MM.1S (cell line): Measurements from ENCODE around the gene GRP.

Source experiments
- DNase-seq: peaks from one replicate; pipeline ENCODE4 v3.0.0-alpha.2; 2015
- H2AFZ ChIP-seq: fragments of 300-600 bp; sonication (generic); 2 replicates; pipeline ENCODE4 v1.6.0; 2016; ENCODE audit warnings: antibody characterized with exemption, low read length
- H3F3A ChIP-seq: fragments of 300-600 bp; sonication (generic); 2 replicates; pipeline ENCODE4 v1.6.1; 2016; ENCODE audit warnings: mild to moderate bottlenecking, antibody characterized with exemption, low read length, moderate library complexity, mixed read lengths; ENCODE audit not compliant: insufficient read depth
- H3K27ac ChIP-seq: fragments of 300-600 bp; sonication (generic); 2 replicates; pipeline ENCODE4 v1.5.1; 2016; ENCODE audit warnings: mild to moderate bottlenecking, low read length
- H3K27me3 ChIP-seq: fragments of 300-600 bp; sonication (generic); replicated peaks from 2 replicates; pipeline ENCODE4 v1.6.0; 2016; ENCODE audit warnings: low read length; ENCODE audit not compliant: insufficient read depth
- H3K36me3 ChIP-seq: fragments of 300-600 bp; sonication (generic); replicated peaks from 2 replicates; pipeline ENCODE4 v1.6.1; 2016; ENCODE audit warnings: mild to moderate bottlenecking, low read length, mixed read lengths; ENCODE audit not compliant: insufficient read depth
- H3K4me1 ChIP-seq: fragments of 300-600 bp; sonication (generic); 2 replicates; pipeline ENCODE4 v1.6.1; 2016; ENCODE audit warnings: low read length, mixed read lengths
- H3K4me2 ChIP-seq: fragments of 300-600 bp; sonication (generic); 2 replicates; pipeline ENCODE4 v1.6.0; 2016; ENCODE audit warnings: low read depth, low read length
- H3K4me3 ChIP-seq: fragments of 300-600 bp; sonication (generic); 2 replicates; pipeline ENCODE4 v1.5.1; 2016; ENCODE audit warnings: low read length, mixed read lengths
- H3K79me2 ChIP-seq: fragments of 300-600 bp; sonication (generic); 2 replicates; pipeline ENCODE4 v1.6.1; 2016; ENCODE audit warnings: mixed run types, low read length, mixed read lengths
- H3K9ac ChIP-seq: fragments of 300-600 bp; sonication (generic); 2 replicates; pipeline ENCODE4 v1.6.1; 2016; ENCODE audit warnings: low read length, mixed read lengths
- H3K9me2 ChIP-seq: fragments of 300-600 bp; sonication (generic); replicated peaks from 2 replicates; pipeline ENCODE4 v1.6.1; 2016; ENCODE audit warnings: mild to moderate bottlenecking, low read length, mixed read lengths; ENCODE audit not compliant: insufficient read depth
- H3K9me3 ChIP-seq: fragments of 300-600 bp; sonication (generic); replicated peaks from 2 replicates; pipeline ENCODE4 v1.6.1; 2016; ENCODE audit warnings: mild to moderate bottlenecking, low read length, mixed read lengths; ENCODE audit not compliant: insufficient read depth
- H4K20me1 ChIP-seq: fragments of 300-600 bp; sonication (generic); 2 replicates; pipeline ENCODE4 v1.6.1; 2016; ENCODE audit warnings: mild to moderate bottlenecking, low read length, moderate library complexity, mixed read lengths; ENCODE audit not compliant: insufficient read depth
- CTCF ChIP-seq: fragments of 300-600 bp; sonication (generic); IDR thresholded peaks from 2 replicates; pipeline ENCODE4 v1.5.1; 2016; ENCODE audit warnings: antibody characterized with exemption, low read length, mixed read lengths
- EZH2 ChIP-seq: fragments of 300-600 bp; sonication (generic); optimal IDR thresholded peaks from 2 replicates; pipeline ENCODE3; 2017; ENCODE audit warnings: low read depth, mild to moderate bottlenecking, antibody characterized with exemption, low read length, mixed read lengths
- EZH2phosphoT487 ChIP-seq: fragments of 300-600 bp; sonication (generic); IDR thresholded peaks from 2 replicates; pipeline ENCODE4 v1.6.1; 2018; ENCODE audit warnings: antibody characterized with exemption, low read length

Gene GRP

GRCh38 chr18:59200787-59201186 lies 19.2 kb upstream of the GRP start:
- H4K20me1 ChIP-seq = no peaks in the 10 kb centered on the region
- no peaks in the 10 kb centered on the region for H3K4me1 ChIP-seq
- no peak for TF ChIP-seq EZH2phosphoT487
- TF ChIP-seq EZH2 = no peak
- TF ChIP-seq CTCF = no peak
- DNase-seq = no peak
- H3K9me3 ChIP-seq = no peaks in the 10 kb centered on the region
- H3K36me3 ChIP-seq = no peaks in the 10 kb centered on the region
- no peaks in the 10 kb centered on the region for H3F3A ChIP-seq
- H3K9ac ChIP-seq = no peak overlapping the region
- no peak overlapping the region for H2AFZ ChIP-seq
- H3K4me2 ChIP-seq = no peak overlapping the region
- H3K4me3 ChIP-seq = no peak overlapping the region
- no peaks in the 10 kb centered on the region for H3K9me2 ChIP-seq
- no peaks in the 10 kb centered on the region for H3K79me2 ChIP-seq
- H3K27ac ChIP-seq = no peak overlapping the region
- H3K27me3 ChIP-seq = no peaks in the 10 kb centered on the region

GRCh38 chr18:59202258-59202820 lies 17.6 kb upstream of the GRP start:
- Histone ChIP-seq H3K27ac (no peak overlapping the region), H3K4me3 (no peak overlapping the region), H3F3A (no peaks in the 10 kb centered on the region), H3K9me3 (no peaks in the 10 kb centered on the region), H2AFZ (no peak overlapping the region), H4K20me1 (no peaks in the 10 kb centered on the region), H3K79me2 (no peaks in the 10 kb centered on the region), H3K4me2 (no peak overlapping the region), H3K9me2 (no peaks in the 10 kb centered on the region), H3K9ac (no peak overlapping the region), H3K4me1 (no peaks in the 10 kb centered on the region), H3K27me3 (no peaks in the 10 kb centered on the region), H3K36me3 (no peaks in the 10 kb centered on the region)
- TF ChIP-seq EZH2 = no peak
- no peak for TF ChIP-seq CTCF
- no peak for TF ChIP-seq EZH2phosphoT487
- DNase-seq = no peak

- H2AFZ ChIP-seq = no peak overlapping the region
- H3K27ac ChIP-seq = no peak overlapping the region
- H3K9ac ChIP-seq = no peak overlapping the region
- H3K4me2 ChIP-seq = no peak overlapping the region
- H3K9me3 ChIP-seq = no peaks in the 10 kb centered on the region
- no peaks in the 10 kb centered on the region for H3K4me1 ChIP-seq
- H3K79me2 ChIP-seq = no peaks in the 10 kb centered on the region
- no peaks in the 10 kb centered on the region for H3K9me2 ChIP-seq
- H3K27me3 ChIP-seq = no peaks in the 10 kb centered on the region
- no peaks in the 10 kb centered on the region for H3F3A ChIP-seq
- no peaks in the 10 kb centered on the region for H4K20me1 ChIP-seq
- H3K4me3 ChIP-seq = no peak overlapping the region
- DNase-seq = no peak
- TF ChIP-seq EZH2 = no peak
- no peaks in the 10 kb centered on the region for H3K36me3 ChIP-seq
Observed at GRCh38 chr18:59207506-59207905, 12.5 kb upstream of the GRP start.

- no peaks in the 10 kb centered on the region for H3F3A ChIP-seq
- no peaks in the 10 kb centered on the region for H3K27me3 ChIP-seq
- DNase-seq = no peak
- H3K9me3 ChIP-seq = no peaks in the 10 kb centered on the region
- H3K9ac ChIP-seq = no peak overlapping the region
- H4K20me1 ChIP-seq = no peaks in the 10 kb centered on the region
- H3K4me1 ChIP-seq = no peaks in the 10 kb centered on the region
- H3K27ac ChIP-seq = no peak overlapping the region
- TF ChIP-seq CTCF = no peak
- TF ChIP-seq EZH2 = no peak
- TF ChIP-seq EZH2phosphoT487 = no peak
- no peaks in the 10 kb centered on the region for H3K79me2 ChIP-seq
- H3K9me2 ChIP-seq = no peaks in the 10 kb centered on the region
- no peak overlapping the region for H3K4me2 ChIP-seq
- no peaks in the 10 kb centered on the region for H3K36me3 ChIP-seq
- no peak overlapping the region for H2AFZ ChIP-seq
- no peak overlapping the region for H3K4me3 ChIP-seq
Observed at GRCh38 chr18:59208602-59209125, 11.3 kb upstream of the GRP start.
